H1 (cell line): Measurements from ENCODE around the gene KCNJ16. TPM values are rescaled to one million over a fixed set of nuclear protein-coding genes. Genes with fewer than 3 reads are reported as not detected.

Experiments
- CTCF ChIA-PET: fragments of 300-600 bp; sonication (Branson Sonifier 250); formaldehyde crosslinking; loops from one replicate; lab custom pipeline; 2021; ENCODE audit not compliant: partially characterized antibody; lab: Charles Lee
- POLR2A ChIA-PET: fragments of 300-600 bp; sonication (Branson Sonifier 250); formaldehyde crosslinking; loops from one replicate; lab custom pipeline; 2021; ENCODE audit warnings: inconsistent platforms; ENCODE audit not compliant: partially characterized antibody; lab: Charles Lee
- DNase-seq, 2 experiments: peaks; one replicate each; pipeline versions ENCODE4 v3.0.0 to v3.0.0-alpha.2; 2010 to 2022; ENCODE audit warnings: low spot score in 2 of 2, low read depth in 1 of 2, mixed read lengths in 1 of 2
- FAIRE-seq: peaks from 2 replicates; lab custom pipeline; 2011; peaks lifted over from hg19 to GRCh38; lab: Jason Lieb, UNC
- H2AFZ ChIP-seq: 2 replicates; pipeline ENCODE4 v1.8.1; 2012; ENCODE audit warnings: low read length, inconsistent platforms
- H2AK5ac ChIP-seq: 2 replicates; pipeline ENCODE4 v1.6.1; 2013; ENCODE audit warnings: low read depth, low read length
- H2BK120ac ChIP-seq: replicated peaks from 2 replicates; pipeline ENCODE3; 2013; ENCODE audit warnings: low read depth, low read length, inconsistent platforms
- H2BK12ac ChIP-seq: 2 replicates; pipeline ENCODE4 v1.6.1; 2013; ENCODE audit warnings: low read depth, low read length
- H2BK15ac ChIP-seq: 2 replicates; pipeline ENCODE4 v1.6.1; 2013; ENCODE audit warnings: low read length
- H2BK20ac ChIP-seq: 2 replicates; pipeline ENCODE4 v1.6.1; 2013; ENCODE audit warnings: low read length
- H2BK5ac ChIP-seq: 2 replicates; pipeline ENCODE4 v1.6.1; 2013; ENCODE audit warnings: low read depth, low read length
- H3K14ac ChIP-seq: 2 replicates; pipeline ENCODE4 v1.6.1; 2013; ENCODE audit warnings: inconsistent platforms; ENCODE audit not compliant: insufficient read length
- H3K18ac ChIP-seq: 2 replicates; pipeline ENCODE4 v1.6.1; 2013; ENCODE audit warnings: low read length; ENCODE audit errors: extremely low read depth
- H3K23ac ChIP-seq: 2 replicates; pipeline ENCODE4 v1.6.1; 2013; ENCODE audit warnings: inconsistent platforms; ENCODE audit not compliant: insufficient read length
- H3K23me2 ChIP-seq: 2 replicates; pipeline ENCODE4 v1.6.1; 2013; ENCODE audit warnings: low read depth, low read length
- H3K27ac ChIP-seq: 2 replicates; pipeline ENCODE4 v1.6.1; 2011; ENCODE audit warnings: low read depth, low read length, inconsistent platforms
- H3K27me3 ChIP-seq, 4 experiments: replicated peaks in 1 of 4; 1 replicate in 1 of 4; 2 replicates in 3 of 4; pipeline versions ENCODE4 v1.6.1 to v1.8.1; 2011 to 2013; ENCODE audit warnings: low read length in 3 of 4, mild to moderate bottlenecking in 3 of 4, inconsistent platforms in 2 of 4, mixed read lengths in 2 of 4, moderate library complexity in 1 of 4; ENCODE audit not compliant: control insufficient read depth in 3 of 4, insufficient read depth in 3 of 4; ENCODE audit errors: extremely low read depth in 1 of 4
- H3K36me3 ChIP-seq, 4 experiments: 2 replicates each; pipeline versions ENCODE4 v1.6.1 to v1.8.1; 2011 to 2013; ENCODE audit warnings: mild to moderate bottlenecking in 4 of 4, low read length in 3 of 4, moderate library complexity in 2 of 4, control low read depth in 1 of 4, inconsistent platforms in 1 of 4; ENCODE audit not compliant: insufficient read depth in 4 of 4, control insufficient read depth in 2 of 4
- H3K4ac ChIP-seq: replicated peaks from 2 replicates; pipeline ENCODE3; 2013; ENCODE audit warnings: low read length, low read depth, mixed read lengths, inconsistent platforms; ENCODE audit not compliant: insufficient read length
- H3K4me1 ChIP-seq, 4 experiments: replicated peaks in 1 of 4; 1 replicate in 1 of 4; 2 replicates in 3 of 4; pipeline versions ENCODE4 v1.6.1 to v1.8.1; 2011 to 2013; ENCODE audit warnings: low read length in 3 of 4, inconsistent platforms in 2 of 4, mixed read lengths in 1 of 4; ENCODE audit not compliant: insufficient read depth in 4 of 4, control insufficient read depth in 3 of 4
- H3K4me2 ChIP-seq, 2 experiments: 2 replicates each; pipeline versions ENCODE4 v1.6.1 to v1.8.1; 2011 to 2013; ENCODE audit warnings: low read depth in 2 of 2, low read length in 2 of 2, control low read depth in 1 of 2, inconsistent platforms in 1 of 2, mild to moderate bottlenecking in 1 of 2; ENCODE audit not compliant: insufficient read depth in 1 of 2
- H3K4me3 ChIP-seq, 4 experiments: fragments of 200-600, 300-600 bp in 1 of 4; sonication (generic), shearing (Covaris generic), sonication (Bioruptor Twin) in 1 of 4; 2 replicates each; pipeline versions ENCODE4 v1.5.1 to v1.8.1; 2011 to 2016; ENCODE audit warnings: low read length in 4 of 4, low read depth in 3 of 4, control low read depth in 2 of 4, inconsistent platforms in 2 of 4, mild to moderate bottlenecking in 2 of 4, mixed read lengths in 1 of 4, moderate library complexity in 1 of 4; ENCODE audit not compliant: insufficient read depth in 2 of 4; ENCODE audit errors: extremely low read depth in 1 of 4
- H3K56ac ChIP-seq: replicated peaks from 2 replicates; pipeline ENCODE3; 2013; ENCODE audit warnings: low read depth, mild to moderate bottlenecking, mixed read lengths, low read length, inconsistent platforms; ENCODE audit not compliant: insufficient read length
- H3K79me1 ChIP-seq: 2 replicates; pipeline ENCODE4 v1.6.1; 2013; ENCODE audit warnings: low read depth, low read length, control low read depth
- H3K79me2 ChIP-seq, 2 experiments: 2 replicates each; pipeline versions ENCODE4 v1.6.1 to v1.8.1; 2012 to 2013; ENCODE audit warnings: low read length in 2 of 2, mild to moderate bottlenecking in 2 of 2, inconsistent platforms in 1 of 2; ENCODE audit not compliant: insufficient read depth in 2 of 2, control insufficient read depth in 1 of 2
- H3K9ac ChIP-seq, 4 experiments: replicated peaks in 1 of 4; 1 replicate in 1 of 4; 2 replicates in 3 of 4; pipeline versions ENCODE4 v1.6.1 to v1.8.1; 2011 to 2013; ENCODE audit warnings: low read depth in 3 of 4, low read length in 3 of 4, control low read depth in 2 of 4, mild to moderate bottlenecking in 2 of 4, moderate library complexity in 2 of 4, inconsistent platforms in 1 of 4; ENCODE audit errors: extremely low read depth in 1 of 4
- H3K9me3 ChIP-seq, 2 experiments: 2 replicates each; pipeline versions ENCODE4 v1.6.1 to v1.8.1; 2012 to 2013; ENCODE audit warnings: mild to moderate bottlenecking in 2 of 2, moderate library complexity in 2 of 2, control low read depth in 1 of 2, inconsistent platforms in 1 of 2, low read depth in 1 of 2, low read length in 1 of 2, mixed read lengths in 1 of 2; ENCODE audit not compliant: insufficient read depth in 2 of 2
- H4K20me1 ChIP-seq, 2 experiments: replicated peaks in 1 of 2; 2 replicates each; pipeline versions ENCODE3 to v1.8.1; 2011 to 2013; ENCODE audit warnings: inconsistent platforms in 2 of 2, low read length in 2 of 2, mild to moderate bottlenecking in 1 of 2; ENCODE audit not compliant: insufficient read depth in 2 of 2, control insufficient read depth in 1 of 2
- H4K5ac ChIP-seq: 2 replicates; pipeline ENCODE4 v1.6.1; 2013; ENCODE audit warnings: low read length, low read depth, mixed read lengths, inconsistent platforms; ENCODE audit not compliant: insufficient read length
- H4K8ac ChIP-seq: 2 replicates; pipeline ENCODE4 v1.8.0; 2013; ENCODE audit warnings: mild to moderate bottlenecking, moderate library complexity, low read length, inconsistent platforms; ENCODE audit not compliant: insufficient read depth; ENCODE audit errors: extremely low read depth
- H4K91ac ChIP-seq: replicated peaks from 2 replicates; pipeline ENCODE3; 2013; ENCODE audit warnings: low read length, mixed read lengths, inconsistent platforms; ENCODE audit not compliant: insufficient read length
- ASH2L ChIP-seq: fragments of 200-600, 300-600 bp; sonication (generic); IDR thresholded peaks from one replicate; pipeline ENCODE4 v1.7.1; 2017; ENCODE audit warnings: low read length
- EP300 ChIP-seq, 2 experiments: IDR thresholded peaks; 1 replicate in 1 of 2; 2 replicates in 1 of 2; pipeline ENCODE4 v1.6.1; 2011 to 2012; ENCODE audit warnings: low read depth in 2 of 2, low read length in 2 of 2, mild to moderate bottlenecking in 2 of 2, borderline replicate concordance in 1 of 2, inconsistent platforms in 1 of 2, moderate library complexity in 1 of 2
- JUN ChIP-seq: IDR thresholded peaks from 2 replicates; pipeline ENCODE4 v1.6.1; 2011; ENCODE audit warnings: low read depth, mild to moderate bottlenecking, improper control_type of control experiment, low read length
- KDM5A ChIP-seq: fragments of 200-600 bp; IDR thresholded peaks from 2 replicates; pipeline ENCODE4 v1.7.1; 2012; ENCODE audit warnings: mild to moderate bottlenecking, low read length, inconsistent platforms, mixed read lengths
- NANOG ChIP-seq: IDR thresholded peaks from 2 replicates; pipeline ENCODE4 v1.6.1; 2011; ENCODE audit warnings: low read length, low read depth, mild to moderate bottlenecking, inconsistent platforms; ENCODE audit not compliant: insufficient read depth, poor library complexity, severe bottlenecking
- NRF1 ChIP-seq: IDR thresholded peaks from 2 replicates; pipeline ENCODE4 v1.6.1; 2011; ENCODE audit warnings: mild to moderate bottlenecking, low read depth, low read length, improper control_type of control experiment
- TAF7 ChIP-seq: optimal IDR thresholded peaks from 2 replicates; pipeline ENCODE3; 2011; ENCODE audit warnings: low read depth, mild to moderate bottlenecking, inconsistent platforms, low read length, moderate library complexity, borderline replicate concordance
- TBP ChIP-seq: IDR thresholded peaks from 2 replicates; pipeline ENCODE4 v1.6.1; 2011; ENCODE audit warnings: low read depth, low read length, improper control_type of control experiment
- YY1 ChIP-seq: IDR thresholded peaks from 2 replicates; pipeline ENCODE4 v1.6.1; 2011; ENCODE audit warnings: low read depth, mild to moderate bottlenecking, low read length
- WGBS, 2 experiments: shearing (Covaris generic) in 1 of 2; methylation state at CpG; one replicate each; pipeline versions ENCODE4 v1.1.6 to v1.1.7; 2013 to 2015; ENCODE audit warnings: low lambda C conversion rate in 2 of 2, mixed read lengths in 2 of 2, inconsistent platforms in 1 of 2, low coverage in 1 of 2, missing lambda C conversion rate in 1 of 2; ENCODE audit not compliant: insufficient replicate concordance in 2 of 2, insufficient coverage in 1 of 2, insufficient read length in 1 of 2; ENCODE audit errors: extremely low coverage in 1 of 2, missing lambda C conversion rate in 1 of 2; 5-methylcytosine and 5-hydroxymethylcytosine counted together
- polyA plus RNA-seq, 7 experiments: library from polyadenylated mRNA; depleted of rRNA in 3 of 7; stranded (reverse) in 5 of 7; unstranded in 2 of 7; fragments of >200 nt in 5 of 7; fragments of 200-250 nt in 2 of 7; gene quantifications; 1 replicate in 5 of 7; 2 replicates in 1 of 7; 4 replicates in 1 of 7; pipeline versions ENCODE4 v1.2.1 to v1.2.3, GENCODE V29; 2011 to 2013; ENCODE audit warnings: missing spikeins in 2 of 7, mixed read lengths in 2 of 7
- total RNA-seq: library from RNA; stranded (reverse); fragmentation: NEBNext Ultra II Directional; extraction: Animal tissue kit (Norgen Biotek cat#: 25700); gene quantifications from 2 replicates; pipeline ENCODE4 v1.2.1, GENCODE V29; 2021

The KCNJ16 gene
- total and polyA plus RNA-seq, 2 of the 8 experiments (the other 6 are each of a cell fraction or from before 2014, with no cell fraction given) = not detected

GRCh38 chr17:70078994-70079531 is 4.0 kb downstream of the KCNJ16 start:
- Histone ChIP-seq H4K8ac (no peak overlapping the region), H3K14ac (no peak overlapping the region), H4K5ac (no peak overlapping the region), H2BK20ac (no peak overlapping the region), H3K79me2 (no peaks in the 10 kb centered on the region), H2BK5ac (no peak overlapping the region), H3K9ac (no peak overlapping the region), H2BK120ac (no peak overlapping the region), H2AK5ac (no peak overlapping the region), H2AFZ (no peak overlapping the region), H3K18ac (no peak overlapping the region), H3K4me2 (no peak overlapping the region), H3K23me2 (no peaks in the 10 kb centered on the region; the same call in 1 of the 2 replicates), H3K4me1 (no peaks in the 10 kb centered on the region), H4K91ac (no peak overlapping the region), H4K20me1 (no peaks in the 10 kb centered on the region), H3K23ac (no peak overlapping the region), H3K4me3 (no peak overlapping the region), H3K56ac (no peak overlapping the region), H2BK12ac (no peak overlapping the region), H3K79me1 (no peaks in the 10 kb centered on the region), H3K36me3 (no peaks in the 10 kb centered on the region), H3K27me3 (no peaks in the 10 kb centered on the region), H3K9me3 (no peaks in the 10 kb centered on the region), H2BK15ac (no peak overlapping the region), H3K27ac (no peak overlapping the region), H3K4ac (no peak overlapping the region)
- DNase-seq = no peak
- no peak for TF ChIP-seq TAF7
- no peak for TF ChIP-seq YY1
- TF ChIP-seq KDM5A = no peak
- TF ChIP-seq ASH2L = no peak
- no peak for TF ChIP-seq EP300 (IDR thresholded peaks at IDR 0.05; ENCODE audit: borderline replicate concordance in 1 of 2, low read depth in 2 of 2, low read length in 2 of 2)
- TF ChIP-seq TBP = no peak
- TF ChIP-seq NRF1 = no peak
- no peak for TF ChIP-seq JUN
- TF ChIP-seq NANOG = no peak
- WGBS, 2 experiments = 84% methylated on average over 3 of the region's 3 CpGs; no CpG with 5 or more reads in 1 of the 2 experiments
- ChIA-PET CTCF (no interaction called here), POLR2A (no interaction called here)
- no peak for FAIRE-seq
